ENCODE measurements around the gene CLDN16. TPM values are rescaled to one million over a fixed set of nuclear protein-coding genes. Genes with fewer than 3 reads are reported as not detected.

The CLDN16 gene
- total and polyA plus RNA-seq, 8 donors, result 0.10 to 0.29 TPM; not detected in 6

GRCh38 chr3:190384309-190384756, 3.6 kb upstream of the CLDN16 start:
- no peaks in the 10 kb centered on the region for H3K36me3 ChIP-seq
- intact Hi-C loops (cut with DNase I; ENCODE audit: low total_unique reads), result no loop called here
- no peak overlapping the region for H3K27ac ChIP-seq
- TF ChIP-seq POLR2AphosphoS5 (IDR thresholded peaks at IDR 0.05), result peak in 1 of 3 donors; percentile 18
- peak in 4 of 7 experiments; percentile 25 to 64 (median 38) for TF ChIP-seq CTCF (IDR thresholded peaks at IDR 0.05)
- TF ChIP-seq POLR2A (IDR thresholded peaks at IDR 0.05), result no peak
- H3K4me3 ChIP-seq, result no peak overlapping the region
- H3K9me3 ChIP-seq, result no peaks in the 10 kb centered on the region
- no peaks in the 10 kb centered on the region for H3K4me1 ChIP-seq
- peak; percentile 49 to 84 for DNase-seq
- no peaks in the 10 kb centered on the region for H3K27me3 ChIP-seq
- WGBS, 5 donors, result 7 to 28% (median 9%) methylated on average over 2 of the region's 2 CpGs

- Histone ChIP-seq H3K9me3 (no peaks in the 10 kb centered on the region), H3K27me3 (no peaks in the 10 kb centered on the region), H3K4me1 (no peaks in the 10 kb centered on the region), H3K4me3 (no peak overlapping the region), H3K36me3 (no peaks in the 10 kb centered on the region), H3K27ac (no peak overlapping the region)
- no peak for TF ChIP-seq POLR2A (IDR thresholded peaks at IDR 0.05)
- 65 to 77% (median 69%) methylated on average over 8 of the region's 8 CpGs for WGBS, 5 donors
- no peak for DNase-seq
- intact Hi-C loops (cut with DNase I; ENCODE audit: low total_unique reads), result no loop called here
Observed at GRCh38 chr3:190385731-190386688, 2.0 kb upstream of the CLDN16 start.

GRCh38 chr3:190388703-190389102, 740 bp downstream of the CLDN16 start:
- Histone ChIP-seq H3K9me3 (no peaks in the 10 kb centered on the region), H3K36me3 (no peaks in the 10 kb centered on the region), H3K27me3 (no peaks in the 10 kb centered on the region), H3K27ac (no peak overlapping the region), H3K4me1 (no peaks in the 10 kb centered on the region), H3K4me3 (no peak overlapping the region)
- intact Hi-C loops (cut with DNase I; ENCODE audit: low total_unique reads), result no loop called here
- DNase-seq, result no peak
- no peak for TF ChIP-seq EP300 (IDR thresholded peaks at IDR 0.05)
- TF ChIP-seq POLR2AphosphoS5 (IDR thresholded peaks at IDR 0.05), result no peak
- no peak for TF ChIP-seq POLR2A (IDR thresholded peaks at IDR 0.05)
- TF ChIP-seq CTCF (IDR thresholded peaks at IDR 0.05), result no peak
- 53 to 78% (median 70%) methylated on average over 3 of the region's 3 CpGs for WGBS, 5 donors

- Histone ChIP-seq H3K27me3 (no peaks in the 10 kb centered on the region), H3K4me3 (no peak overlapping the region), H3K9me3 (no peaks in the 10 kb centered on the region), H3K4me1 (no peaks in the 10 kb centered on the region), H3K27ac (no peak overlapping the region), H3K36me3 (no peaks in the 10 kb centered on the region)
- no peak for DNase-seq
- no peak for TF ChIP-seq CTCF (IDR thresholded peaks at IDR 0.05)
- no peak for TF ChIP-seq EP300 (IDR thresholded peaks at IDR 0.05)
- no peak for TF ChIP-seq POLR2AphosphoS5 (IDR thresholded peaks at IDR 0.05)
- TF ChIP-seq POLR2A (IDR thresholded peaks at IDR 0.05), result no peak
- intact Hi-C loops (cut with DNase I; ENCODE audit: low total_unique reads), result no loop called here
Observed at GRCh38 chr3:190396001-190396400, 8.0 kb downstream of the CLDN16 start.

GRCh38 chr3:190397889-190398288, 9.9 kb downstream of the CLDN16 start:
- TF ChIP-seq POLR2A (IDR thresholded peaks at IDR 0.05) (no peak), POLR2AphosphoS5 (IDR thresholded peaks at IDR 0.05) (no peak), EP300 (IDR thresholded peaks at IDR 0.05) (no peak), CTCF (IDR thresholded peaks at IDR 0.05) (no peak)
- 75 to 87% (median 80%) methylated on average over 4 of the region's 4 CpGs for WGBS, 5 donors

More at GRCh38 chr3:190397889-190398288, 9.9 kb downstream of the CLDN16 start:
- Histone ChIP-seq H3K27me3 (no peaks in the 10 kb centered on the region), H3K4me1 (no peaks in the 10 kb centered on the region), H3K4me3 (no peak overlapping the region), H3K9me3 (no peaks in the 10 kb centered on the region), H3K36me3 (no peaks in the 10 kb centered on the region), H3K27ac (no peak overlapping the region)
- no peak for DNase-seq
- intact Hi-C loops (cut with DNase I; ENCODE audit: low total_unique reads), result no loop called here

All from stomach (tissue), 9 donors.